Measurements from ENCODE around the gene ADGRG6. TPM values are rescaled to one million over a fixed set of nuclear protein-coding genes. Genes with fewer than 3 reads are reported as not detected.

ADGRG6 gene
- total RNA-seq, 3 donors from 2014 or later = 8.2 to 29.6 (median 28.5) TPM

DNA sequence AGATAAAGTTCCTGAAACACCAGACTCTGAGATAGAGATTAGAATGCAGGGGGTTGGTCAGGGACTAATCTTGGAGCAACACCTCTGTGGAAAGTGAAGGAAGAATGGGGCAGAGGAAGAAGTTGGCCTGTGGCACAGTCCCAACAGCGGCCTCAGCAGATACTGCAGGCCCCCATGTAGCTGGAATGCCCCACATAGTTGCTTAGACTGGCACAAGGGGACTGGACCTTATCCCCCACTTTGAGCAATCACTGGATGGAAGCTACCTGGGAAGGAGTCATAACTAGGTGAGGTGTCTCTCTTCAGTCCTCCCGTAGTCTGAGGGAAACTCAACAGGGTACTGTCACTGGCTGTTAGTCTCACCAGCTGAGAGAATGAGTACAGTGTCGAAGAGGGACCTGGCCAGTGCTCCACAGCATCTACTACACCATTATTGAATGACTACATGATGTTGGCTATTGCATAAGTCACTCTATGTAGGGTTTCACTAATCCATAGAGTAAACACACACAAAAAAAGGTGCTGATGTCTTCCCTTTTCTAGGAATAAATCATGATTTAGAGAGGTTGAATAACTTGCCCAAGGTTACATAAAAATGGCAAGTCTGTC lies 47.5 kb downstream of the ADGRG6 start:
- intact Hi-C loops (cut with DNase I; ENCODE audit: low total_unique reads) = no loop called here
- Histone ChIP-seq H3K36me3 (no peaks in the 10 kb centered on the region), H3K4me3 (no peak overlapping the region), H3K4me1 (no peaks in the 10 kb centered on the region), H3K27me3 (no peaks in the 10 kb centered on the region), H3K27ac (no peak overlapping the region), H3K9me3 (peaks cover 0 to 4% of the 10 kb centered on the region in 2 donors)
- no peak for DNase-seq (ENCODE audit: low spot score in 2 of 2)
- TF ChIP-seq, protein P1, sequence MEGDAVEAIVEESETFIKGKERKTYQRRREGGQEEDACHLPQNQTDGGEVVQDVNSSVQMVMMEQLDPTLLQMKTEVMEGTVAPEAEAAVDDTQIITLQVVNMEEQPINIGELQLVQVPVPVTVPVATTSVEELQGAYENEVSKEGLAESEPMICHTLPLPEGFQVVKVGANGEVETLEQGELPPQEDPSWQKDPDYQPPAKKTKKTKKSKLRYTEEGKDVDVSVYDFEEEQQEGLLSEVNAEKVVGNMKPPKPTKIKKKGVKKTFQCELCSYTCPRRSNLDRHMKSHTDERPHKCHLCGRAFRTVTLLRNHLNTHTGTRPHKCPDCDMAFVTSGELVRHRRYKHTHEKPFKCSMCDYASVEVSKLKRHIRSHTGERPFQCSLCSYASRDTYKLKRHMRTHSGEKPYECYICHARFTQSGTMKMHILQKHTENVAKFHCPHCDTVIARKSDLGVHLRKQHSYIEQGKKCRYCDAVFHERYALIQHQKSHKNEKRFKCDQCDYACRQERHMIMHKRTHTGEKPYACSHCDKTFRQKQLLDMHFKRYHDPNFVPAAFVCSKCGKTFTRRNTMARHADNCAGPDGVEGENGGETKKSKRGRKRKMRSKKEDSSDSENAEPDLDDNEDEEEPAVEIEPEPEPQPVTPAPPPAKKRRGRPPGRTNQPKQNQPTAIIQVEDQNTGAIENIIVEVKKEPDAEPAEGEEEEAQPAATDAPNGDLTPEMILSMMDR (IDR thresholded peaks at IDR 0.05) = no peak
- TF ChIP-seq POLR2AphosphoS5 (IDR thresholded peaks at IDR 0.05) (no peak), POLR2A (IDR thresholded peaks at IDR 0.05) (no peak)

DNA sequence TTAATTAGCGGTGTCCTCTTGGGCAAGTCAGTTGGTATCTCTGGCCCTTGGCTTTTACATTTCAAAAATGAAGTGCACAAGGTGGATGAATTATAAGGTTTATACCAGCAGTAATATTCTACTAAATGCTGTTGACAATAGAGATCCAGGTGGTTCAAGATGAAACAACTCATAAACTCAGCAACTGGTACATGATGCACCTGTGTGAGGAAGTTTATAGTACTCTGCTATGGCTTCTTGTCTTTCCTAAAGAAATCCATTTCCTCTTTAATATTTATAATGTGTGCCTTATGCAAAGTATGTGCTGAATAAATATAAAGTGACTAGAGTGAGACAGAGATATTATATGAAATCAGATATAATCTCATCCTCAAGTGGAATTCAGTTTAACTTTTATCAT lies 48.5 kb downstream of the ADGRG6 start:
- H3K36me3 ChIP-seq = no peaks in the 10 kb centered on the region
- intact Hi-C loops (cut with DNase I; ENCODE audit: low total_unique reads) = no loop called here
- TF ChIP-seq, protein P1 (IDR thresholded peaks at IDR 0.05) = no peak
- TF ChIP-seq POLR2A (IDR thresholded peaks at IDR 0.05) = no peak
- TF ChIP-seq POLR2AphosphoS5 (IDR thresholded peaks at IDR 0.05) = no peak
- no peak overlapping the region for H3K27ac ChIP-seq
- no peaks in the 10 kb centered on the region for H3K27me3 ChIP-seq
- no peaks in the 10 kb centered on the region for H3K4me1 ChIP-seq
- no peak overlapping the region for H3K4me3 ChIP-seq
- peaks cover 0 to 4% of the 10 kb centered on the region in 2 donors for H3K9me3 ChIP-seq
- no peak for DNase-seq (ENCODE audit: low spot score in 2 of 2)

DNA sequence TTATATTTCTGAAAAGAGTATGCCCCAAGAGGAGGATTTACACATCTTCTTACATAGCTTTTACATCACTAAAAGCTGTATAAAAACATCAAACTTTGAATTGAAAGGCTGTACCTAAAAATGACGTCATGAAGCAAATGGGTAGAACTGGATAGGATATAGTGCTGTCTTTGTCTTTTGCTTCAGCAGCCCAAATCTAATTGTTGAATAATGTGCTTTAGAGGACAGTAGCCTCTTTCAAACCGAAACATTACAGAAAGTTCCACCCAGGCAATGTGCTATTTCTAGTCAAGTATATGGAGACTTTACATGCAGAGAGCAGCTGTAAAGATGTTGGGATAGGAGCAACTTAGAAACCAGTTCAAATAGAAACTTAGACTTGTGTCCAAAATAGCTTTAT lies 51.9 kb downstream of the ADGRG6 start:
- no peak for DNase-seq (ENCODE audit: low spot score in 2 of 2)
- no peaks in the 10 kb centered on the region for H3K36me3 ChIP-seq
- no peaks in the 10 kb centered on the region for H3K27me3 ChIP-seq
- H3K4me3 ChIP-seq = no peak overlapping the region
- peaks cover 0 to 4% of the 10 kb centered on the region in 2 donors for H3K9me3 ChIP-seq
- intact Hi-C loops (cut with DNase I; ENCODE audit: low total_unique reads) = no loop called here
- no peaks in the 10 kb centered on the region for H3K4me1 ChIP-seq
- H3K27ac ChIP-seq = no peak overlapping the region
- TF ChIP-seq POLR2AphosphoS5 (IDR thresholded peaks at IDR 0.05) (no peak), POLR2A (IDR thresholded peaks at IDR 0.05) (no peak)
- TF ChIP-seq, protein P1 (IDR thresholded peaks at IDR 0.05) = no peak

DNA sequence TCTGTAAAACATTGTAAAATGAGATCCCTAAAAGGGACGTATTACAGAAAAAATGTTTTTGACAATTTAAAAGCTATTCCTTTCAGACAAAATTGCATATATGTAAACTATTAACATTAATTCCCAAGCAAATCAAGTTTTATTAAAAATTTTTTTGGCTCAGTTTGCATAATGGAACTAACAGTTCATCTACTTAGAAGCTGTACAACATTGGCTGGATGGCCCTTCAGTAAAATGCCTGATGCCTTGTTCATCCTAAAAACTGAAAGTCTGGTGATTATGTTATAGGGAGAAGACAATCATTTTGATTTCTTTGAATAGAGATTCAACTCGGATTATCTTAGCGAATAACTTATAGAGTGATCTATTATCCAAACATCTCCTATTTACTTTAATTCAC lies 52.8 kb downstream of the ADGRG6 start:
- H3K4me1 ChIP-seq = no peaks in the 10 kb centered on the region
- peaks cover 0 to 4% of the 10 kb centered on the region in 2 donors for H3K9me3 ChIP-seq
- TF ChIP-seq, protein P1 (IDR thresholded peaks at IDR 0.05) = no peak
- TF ChIP-seq POLR2AphosphoS5 (IDR thresholded peaks at IDR 0.05) (no peak), POLR2A (IDR thresholded peaks at IDR 0.05) (no peak)
- intact Hi-C loops (cut with DNase I; ENCODE audit: low total_unique reads) = no loop called here
- H3K27ac ChIP-seq = no peak overlapping the region
- H3K4me3 ChIP-seq = no peak overlapping the region
- DNase-seq (ENCODE audit: low spot score in 2 of 2) = no peak
- no peaks in the 10 kb centered on the region for H3K27me3 ChIP-seq
- no peaks in the 10 kb centered on the region for H3K36me3 ChIP-seq

DNA sequence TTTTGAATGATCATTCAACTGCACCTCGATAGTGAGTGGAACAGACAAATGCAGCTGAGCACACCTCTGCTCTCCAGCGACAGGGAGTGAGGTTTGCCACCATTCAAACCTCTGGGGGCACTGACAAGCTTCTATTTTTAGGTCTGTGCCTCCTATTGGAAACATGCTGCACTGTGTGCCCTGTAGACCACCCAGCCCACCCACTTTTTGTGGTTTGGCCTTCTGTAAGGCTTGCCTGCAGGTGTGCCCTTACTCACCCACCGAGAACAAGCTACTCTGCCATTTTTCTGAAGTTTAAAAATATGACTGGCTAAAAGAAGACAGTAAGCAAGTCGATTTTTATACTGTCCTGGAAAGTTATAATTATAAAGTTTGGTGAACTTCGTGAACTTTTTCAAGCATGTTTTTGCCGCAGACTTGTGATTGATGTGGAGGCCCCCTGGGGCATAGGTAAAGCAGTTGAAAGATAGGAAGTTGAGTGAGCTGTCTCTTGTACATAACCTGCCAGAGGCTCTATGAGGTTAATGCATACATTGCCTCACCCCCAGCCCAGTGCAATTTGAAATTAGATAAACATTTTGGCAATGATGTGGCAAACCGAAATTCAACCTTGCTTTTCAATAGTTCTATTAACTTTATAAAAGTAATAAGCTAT lies 53.8 kb downstream of the ADGRG6 start:
- H3K9me3 ChIP-seq = peaks cover 0 to 4% of the 10 kb centered on the region in 2 donors
- H3K27ac ChIP-seq = no peak overlapping the region
- H3K4me3 ChIP-seq = no peak overlapping the region
- no peak for DNase-seq (ENCODE audit: low spot score in 2 of 2)
- intact Hi-C loops (cut with DNase I; ENCODE audit: low total_unique reads) = no loop called here
- H3K27me3 ChIP-seq = no peaks in the 10 kb centered on the region
- H3K36me3 ChIP-seq = no peaks in the 10 kb centered on the region
- TF ChIP-seq POLR2A (IDR thresholded peaks at IDR 0.05) (no peak), POLR2AphosphoS5 (IDR thresholded peaks at IDR 0.05) (no peak)
- TF ChIP-seq, protein P1 (IDR thresholded peaks at IDR 0.05) = no peak
- H3K4me1 ChIP-seq = no peaks in the 10 kb centered on the region

All from breast epithelium (tissue), 4 donors.